ENCODE data around the gene SYT8.

GRCh38 chr11:1830004-1830321, 4.8 kb upstream of the SYT8 start:
- no peak for TF ChIP-seq GATA2 (IDR thresholded peaks at IDR 0.05; ENCODE audit: low read depth, low read length)
- TF ChIP-seq GATA3 (IDR thresholded peaks at IDR 0.05; ENCODE audit: low read depth, low read length): no peak
